CD4-positive, alpha-beta T cell treated with Interleukin-6 for 4 hours (primary cell): ENCODE data around the gene F3.
"Not testable (repeated sequence)": the region's sequence is repeated elsewhere in the genome, so short reads cannot be mapped to it uniquely, and the experiment has no call there.

Experiments used
- DNase-seq: peaks from one replicate; pipeline ENCODE4 v3.0.0-alpha.2; 2020; ENCODE audit warnings: mixed read lengths

Gene F3

GRCh38 chr1:94541246-94542087, at the start of gene F3:
Gene F3 (minus strand): TSS chr1:94541759. CDS start chr1:94541636, 123 bp downstream.
- peak; percentile 63 for DNase-seq

- no peak for DNase-seq
Observed at GRCh38 chr1:94590203-94591137, 48.9 kb upstream of the F3 start.

GRCh38 chr1:94589728-94590127, 48.2 kb upstream of the F3 start:
- DNase-seq, result no peak

- no peak for DNase-seq
Observed at GRCh38 chr1:94582565-94582964, 41.0 kb upstream of the F3 start.

- DNase-seq, result no peak
Observed at GRCh38 chr1:94580367-94581115, 39.0 kb upstream of the F3 start.

- no peak for DNase-seq
Observed at GRCh38 chr1:94579876-94580294, 38.3 kb upstream of the F3 start.

- DNase-seq, result no peak
Observed at GRCh38 chr1:94578856-94579255, 37.3 kb upstream of the F3 start.

- not testable (repeated sequence) for DNase-seq
Observed at GRCh38 chr1:94573917-94574316, 32.4 kb upstream of the F3 start.

- DNase-seq, result no peak
Observed at GRCh38 chr1:94572780-94573179, 31.2 kb upstream of the F3 start.

GRCh38 chr1:94570965-94571364, 29.4 kb upstream of the F3 start:
- DNase-seq, result not testable (repeated sequence)

GRCh38 chr1:94568806-94569205, 27.2 kb upstream of the F3 start:
- DNase-seq, result not testable (repeated sequence)

GRCh38 chr1:94567975-94568607, 26.5 kb upstream of the F3 start:
- not testable (repeated sequence) for DNase-seq

GRCh38 chr1:94566436-94566835, 24.9 kb upstream of the F3 start:
- not testable (repeated sequence) for DNase-seq

GRCh38 chr1:94565901-94566300, 24.3 kb upstream of the F3 start:
- DNase-seq, result no peak

- DNase-seq, result no peak
Observed at GRCh38 chr1:94562519-94563260, 21.1 kb upstream of the F3 start.

GRCh38 chr1:94560333-94560732, 18.8 kb upstream of the F3 start:
- no peak for DNase-seq

- no peak for DNase-seq
Observed at GRCh38 chr1:94559921-94560320, 18.4 kb upstream of the F3 start.

- no peak for DNase-seq
Observed at GRCh38 chr1:94555091-94555490, 13.5 kb upstream of the F3 start.

- DNase-seq, result no peak
Observed at GRCh38 chr1:94554580-94554979, 13.0 kb upstream of the F3 start.

- no peak for DNase-seq
Observed at GRCh38 chr1:94553931-94554330, 12.4 kb upstream of the F3 start.

GRCh38 chr1:94553323-94553730, 11.8 kb upstream of the F3 start:
- no peak for DNase-seq
